Spleen (tissue), 7 donors: Measurements from ENCODE around the gene HOXD11.

Source experiments
- POLR2A ChIP-seq, 3 donors: fragments of 450-650 bp; IDR thresholded peaks; one replicate each; pipeline ENCODE4 v1.5.1; 2017; ENCODE audit warnings: antibody characterized with exemption in 3 of 3, mild to moderate bottlenecking in 1 of 3
- TF ChIP-seq, protein P1 (sequence below), 11 experiments: fragments of 200-600 bp in 7 of 11; fragments of 450-650 bp in 4 of 11; sonication (generic) in 4 of 11; IDR thresholded peaks in 8 of 11; conservative IDR thresholded peaks in 3 of 11; 1 replicate in 7 of 11; 2 replicates in 4 of 11; pipeline versions ENCODE4 v1.4.0 to v1.8.0; 2016 to 2021; ENCODE audit warnings: antibody characterized with exemption in 11 of 11, inconsistent platforms in 4 of 11, mild to moderate bottlenecking in 1 of 11
- donor health status: DM: no; HTN: no; CAD: no; lungs with moderate emphysema.
- donor health status: DM: no; HTN: no; CAD: no.
- donor health status: DM: no; HTN: no; CAD: no.

DNA sequence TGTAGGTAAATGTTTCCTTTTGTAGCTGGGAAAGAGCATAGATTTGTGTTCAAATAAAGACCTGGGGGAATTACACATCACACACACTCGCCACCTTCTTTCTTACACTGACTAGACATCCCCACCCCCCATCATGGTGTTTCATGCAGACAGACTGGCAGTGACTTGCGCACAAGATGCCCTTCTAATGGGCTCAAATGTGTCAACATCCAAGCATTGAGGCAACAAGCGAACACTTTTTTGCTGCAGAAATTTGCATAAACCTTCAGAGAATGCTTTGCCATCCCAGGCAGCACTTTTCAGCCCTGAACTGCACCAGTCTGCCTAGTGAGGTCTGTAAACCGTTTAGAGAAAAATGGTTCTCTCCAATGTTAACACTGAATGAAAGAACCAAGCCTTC lies 27.0 kb downstream of the HOXD11 start:
- TF ChIP-seq, protein P1, sequence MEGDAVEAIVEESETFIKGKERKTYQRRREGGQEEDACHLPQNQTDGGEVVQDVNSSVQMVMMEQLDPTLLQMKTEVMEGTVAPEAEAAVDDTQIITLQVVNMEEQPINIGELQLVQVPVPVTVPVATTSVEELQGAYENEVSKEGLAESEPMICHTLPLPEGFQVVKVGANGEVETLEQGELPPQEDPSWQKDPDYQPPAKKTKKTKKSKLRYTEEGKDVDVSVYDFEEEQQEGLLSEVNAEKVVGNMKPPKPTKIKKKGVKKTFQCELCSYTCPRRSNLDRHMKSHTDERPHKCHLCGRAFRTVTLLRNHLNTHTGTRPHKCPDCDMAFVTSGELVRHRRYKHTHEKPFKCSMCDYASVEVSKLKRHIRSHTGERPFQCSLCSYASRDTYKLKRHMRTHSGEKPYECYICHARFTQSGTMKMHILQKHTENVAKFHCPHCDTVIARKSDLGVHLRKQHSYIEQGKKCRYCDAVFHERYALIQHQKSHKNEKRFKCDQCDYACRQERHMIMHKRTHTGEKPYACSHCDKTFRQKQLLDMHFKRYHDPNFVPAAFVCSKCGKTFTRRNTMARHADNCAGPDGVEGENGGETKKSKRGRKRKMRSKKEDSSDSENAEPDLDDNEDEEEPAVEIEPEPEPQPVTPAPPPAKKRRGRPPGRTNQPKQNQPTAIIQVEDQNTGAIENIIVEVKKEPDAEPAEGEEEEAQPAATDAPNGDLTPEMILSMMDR (IDR thresholded peaks at IDR 0.05 in 8 of 11, conservative IDR thresholded peaks at IDR 0.05 in 3 of 11) = no peak
- no peak for TF ChIP-seq POLR2A (IDR thresholded peaks at IDR 0.05)
